Measurements from ENCODE around the gene EIF6. TPM values are rescaled to one million over a fixed set of nuclear protein-coding genes. Genes with fewer than 3 reads are reported as not detected.

EIF6 gene
- total and polyA plus RNA-seq, 12 donors = 56.7 to 263 (median 114) TPM

- no peaks in the 10 kb centered on the region for H3K27me3 ChIP-seq
- H3K36me3 ChIP-seq (replicated peaks in 1 of 2) = no peaks in the 10 kb centered on the region
- TF ChIP-seq POLR2A (IDR thresholded peaks at IDR 0.05) (no peak), CTCF (IDR thresholded peaks at IDR 0.05) (no peak)
- H3K4me3 ChIP-seq = no peak overlapping the region
- H3K4me1 ChIP-seq (replicated peaks in 1 of 2) = peaks cover 0 to 1% of the 10 kb centered on the region in 2 donors
- DNase-seq = no peak
- H3K27ac ChIP-seq = no peak overlapping the region
- no peaks in the 10 kb centered on the region for H3K9me3 ChIP-seq (replicated peaks in 1 of 3)
- intact Hi-C loops (cut with DNase I) = no loop called here
- WGBS, 4 donors = 50 to 79% (median 65%) methylated on average over 2 of the region's 2 CpGs
Measured at GRCh38 chr20:35252037-35252461, 32.5 kb downstream of the EIF6 start.

GRCh38 chr20:35251613-35251940 is 33.0 kb downstream of the EIF6 start:
- H3K27me3 ChIP-seq = no peaks in the 10 kb centered on the region
- DNase-seq = no peak
- no peak overlapping the region for H3K4me3 ChIP-seq
- H3K4me1 ChIP-seq (replicated peaks in 1 of 2) = no peaks in the 10 kb centered on the region
- TF ChIP-seq CTCF (IDR thresholded peaks at IDR 0.05) = no peak
- TF ChIP-seq POLR2A (IDR thresholded peaks at IDR 0.05) = no peak
- no peaks in the 10 kb centered on the region for H3K9me3 ChIP-seq (replicated peaks in 1 of 3)
- intact Hi-C loops (cut with DNase I) = no loop called here
- no peak overlapping the region for H3K27ac ChIP-seq
- H3K36me3 ChIP-seq (replicated peaks in 1 of 2) = no peaks in the 10 kb centered on the region
- 93 to 100% (median 96%) methylated on average over 1 to 2 of the region's 2 CpGs for WGBS, 4 donors

- Histone ChIP-seq H3K9me3 (replicated peaks in 1 of 3) (no peaks in the 10 kb centered on the region), H3K36me3 (replicated peaks in 1 of 2) (no peaks in the 10 kb centered on the region), H3K4me1 (replicated peaks in 1 of 2) (no peaks in the 10 kb centered on the region), H3K27me3 (no peaks in the 10 kb centered on the region), H3K4me3 (no peak overlapping the region), H3K27ac (no peak overlapping the region)
- no peak for TF ChIP-seq CTCF (IDR thresholded peaks at IDR 0.05)
- TF ChIP-seq POLR2A (IDR thresholded peaks at IDR 0.05) = no peak
- 87 to 93% (median 90%) methylated on average over 9 of the region's 9 CpGs for WGBS, 4 donors
- intact Hi-C loops (cut with DNase I) = no loop called here
- no peak for DNase-seq
Measured at GRCh38 chr20:35248641-35249475, 35.7 kb downstream of the EIF6 start.

- Histone ChIP-seq H3K9me3 (replicated peaks in 1 of 3) (no peaks in the 10 kb centered on the region), H3K27ac (no peak overlapping the region), H3K27me3 (no peaks in the 10 kb centered on the region), H3K4me1 (replicated peaks in 1 of 2) (no peaks in the 10 kb centered on the region), H3K4me3 (no peak overlapping the region), H3K36me3 (replicated peaks in 1 of 2) (no peaks in the 10 kb centered on the region)
- no peak for TF ChIP-seq POLR2A (IDR thresholded peaks at IDR 0.05)
- WGBS, 4 donors = 90 to 93% (median 91%) methylated on average over 12 of the region's 12 CpGs
- no peak for DNase-seq
- intact Hi-C loops (cut with DNase I) = no loop called here
Measured at GRCh38 chr20:35246723-35247122, 37.8 kb downstream of the EIF6 start.

- no peaks in the 10 kb centered on the region for H3K9me3 ChIP-seq (replicated peaks in 1 of 3)
- intact Hi-C loops (cut with DNase I) = no loop called here
- WGBS, 4 donors = 72 to 78% (median 76%) methylated on average over 2 of the region's 2 CpGs
- H3K27me3 ChIP-seq = no peaks in the 10 kb centered on the region
- H3K27ac ChIP-seq = no peak overlapping the region
- no peaks in the 10 kb centered on the region for H3K36me3 ChIP-seq (replicated peaks in 1 of 2)
- no peaks in the 10 kb centered on the region for H3K4me1 ChIP-seq (replicated peaks in 1 of 2)
- no peak overlapping the region for H3K4me3 ChIP-seq
- no peak for TF ChIP-seq CTCF (IDR thresholded peaks at IDR 0.05)
- no peak for TF ChIP-seq POLR2A (IDR thresholded peaks at IDR 0.05)
- DNase-seq = no peak
Measured at GRCh38 chr20:35243986-35244385, 40.6 kb downstream of the EIF6 start.

Measured in adrenal gland (tissue), 12 donors.